SK-N-SH (cell line): ENCODE measurements around the gene PSMG4. TPM values are rescaled to one million over a fixed set of nuclear protein-coding genes. Genes with fewer than 3 reads are reported as not detected.

Experiments used
- CTCF ChIA-PET: fragments of 300-600, 350-600 bp; formaldehyde crosslinking; extraction: SDS; loops from one replicate; lab custom pipeline; 2021; lab: Yijun Ruan, JAX
- POLR2A ChIA-PET: fragments of 350-600 bp; sonication (Branson Sonifier 250); formaldehyde crosslinking; extraction: SDS; loops from one replicate; lab custom pipeline; 2020; ENCODE audit warnings: antibody characterized with exemption, inconsistent platforms; lab: Yijun Ruan, JAX
- DNase-seq: peaks from one replicate; pipeline ENCODE4 v3.0.0; 2012
- H2AFZ ChIP-seq: fragments of 200-600 bp; sonication (generic); 2 replicates; pipeline ENCODE4 v1.8.1; 2016; ENCODE audit warnings: antibody characterized with exemption, mild to moderate bottlenecking, low read depth
- H3F3A ChIP-seq: fragments of 200-600 bp; sonication (generic); replicated peaks from 2 replicates; pipeline ENCODE3; 2016; ENCODE audit warnings: antibody characterized with exemption, mild to moderate bottlenecking; ENCODE audit not compliant: insufficient read depth
- H3K27ac ChIP-seq, 2 experiments: fragments of 200-500 bp in 1 of 2; fragments of 200-600 bp in 1 of 2; sonication (Bioruptor generic) in 1 of 2; sonication (generic), shearing (Covaris generic) in 1 of 2; 2 replicates each; pipeline versions ENCODE4 v1.5.1 to v1.6.1; 2014 to 2016; ENCODE audit warnings: low read depth in 2 of 2, inconsistent platforms in 1 of 2, low read length in 1 of 2, mild to moderate bottlenecking in 1 of 2, mixed read lengths in 1 of 2
- H3K27me3 ChIP-seq: fragments of 200-600 bp; sonication (generic), shearing (Covaris generic); 2 replicates; pipeline ENCODE4 v1.6.1; 2016; ENCODE audit warnings: mixed run types; ENCODE audit not compliant: insufficient read depth
- H3K36me3 ChIP-seq, 2 experiments: fragments of 200-500 bp in 1 of 2; fragments of 200-600 bp in 1 of 2; sonication (Bioruptor generic) in 1 of 2; sonication (generic) in 1 of 2; replicated peaks in 1 of 2; 2 replicates each; pipeline versions ENCODE3 to v1.5.1; 2014 to 2016; ENCODE audit warnings: low read length in 1 of 2, mild to moderate bottlenecking in 1 of 2; ENCODE audit not compliant: insufficient read depth in 2 of 2, control insufficient read depth in 1 of 2
- H3K4me1 ChIP-seq, 2 experiments: fragments of 200-500 bp in 1 of 2; fragments of 200-600 bp in 1 of 2; sonication (Bioruptor generic) in 1 of 2; sonication (generic), shearing (Covaris generic) in 1 of 2; 2 replicates each; pipeline versions ENCODE4 v1.5.1 to v1.6.1; 2014 to 2016; ENCODE audit warnings: low read depth in 1 of 2, low read length in 1 of 2, mixed run types in 1 of 2; ENCODE audit not compliant: insufficient read depth in 2 of 2, control insufficient read depth in 1 of 2
- H3K4me2 ChIP-seq: fragments of 200-600 bp; sonication (generic), shearing (Covaris generic); 2 replicates; pipeline ENCODE4 v1.6.1; 2017; ENCODE audit warnings: mixed run types
- H3K4me3 ChIP-seq, 2 experiments: fragments of 200-500 bp in 1 of 2; fragments of 200-600 bp in 1 of 2; sonication (Bioruptor generic) in 1 of 2; sonication (generic), shearing (Covaris generic) in 1 of 2; 2 replicates each; pipeline versions ENCODE4 v1.5.1 to v1.8.1; 2014 to 2016; ENCODE audit warnings: low read depth in 2 of 2, inconsistent platforms in 1 of 2, low read length in 1 of 2, mild to moderate bottlenecking in 1 of 2, mixed read lengths in 1 of 2, moderate library complexity in 1 of 2
- H3K79me2 ChIP-seq: fragments of 200-600 bp; sonication (generic); 2 replicates; pipeline ENCODE4 v1.8.1; 2017; ENCODE audit warnings: mild to moderate bottlenecking; ENCODE audit not compliant: insufficient read depth
- H3K9ac ChIP-seq: fragments of 200-600 bp; sonication (generic); 2 replicates; pipeline ENCODE4 v1.6.1; 2017; ENCODE audit warnings: mixed run types
- H3K9me2 ChIP-seq: fragments of 200-600 bp; sonication (generic); 2 replicates; pipeline ENCODE4 v1.6.1; 2017; ENCODE audit warnings: mixed run types
- H3K9me3 ChIP-seq: fragments of 200-600 bp; sonication (generic); 2 replicates; pipeline ENCODE4 v1.6.1; 2017; ENCODE audit warnings: mixed run types, mild to moderate bottlenecking, moderate library complexity
- H4K20me1 ChIP-seq: fragments of 200-600 bp; sonication (generic); 2 replicates; pipeline ENCODE4 v1.6.1; 2017; ENCODE audit warnings: mild to moderate bottlenecking, mixed run types; ENCODE audit not compliant: insufficient read depth
- EP300 ChIP-seq, 2 experiments: IDR thresholded peaks; 2 replicates each; pipeline versions ENCODE4 v1.4.0 to v1.6.1; 2012; ENCODE audit warnings: borderline replicate concordance in 1 of 2, low read depth in 1 of 2, low read length in 1 of 2
- EZH2phosphoT487 ChIP-seq: fragments of 200-600 bp; sonication (generic); IDR thresholded peaks from 2 replicates; pipeline ENCODE4 v1.6.1; 2017; ENCODE audit warnings: low read depth, mixed run types, mild to moderate bottlenecking, antibody characterized with exemption, moderate library complexity, borderline replicate concordance
- MXI1 ChIP-seq: IDR thresholded peaks from 2 replicates; pipeline ENCODE4 v1.6.1; 2012; ENCODE audit warnings: mild to moderate bottlenecking, low read depth, low read length, improper control_type of control experiment
- POLR2AphosphoS5 ChIP-seq: IDR thresholded peaks from 2 replicates; pipeline ENCODE4 v1.6.1; 2012; ENCODE audit warnings: low read depth, low read length
- REST ChIP-seq: IDR thresholded peaks from 2 replicates; pipeline ENCODE4 v1.6.1; 2012; ENCODE audit warnings: mild to moderate bottlenecking, low read depth, low read length, moderate library complexity
- SIN3A ChIP-seq: IDR thresholded peaks from 2 replicates; pipeline ENCODE4 v1.6.1; 2012; ENCODE audit warnings: low read depth, mild to moderate bottlenecking, low read length, moderate library complexity, borderline replicate concordance
- TAF1 ChIP-seq: IDR thresholded peaks from 2 replicates; pipeline ENCODE4 v1.6.1; 2012; ENCODE audit warnings: low read depth, mild to moderate bottlenecking, low read length, moderate library complexity, borderline replicate concordance
- YY1 ChIP-seq: IDR thresholded peaks from 2 replicates; pipeline ENCODE4 v1.4.0; 2012; ENCODE audit warnings: low read depth, mild to moderate bottlenecking
- WGBS: methylation state at CpG from one replicate; pipeline ENCODE4 v1.1.6; 2017; ENCODE audit warnings: low lambda C conversion rate; 5-methylcytosine and 5-hydroxymethylcytosine counted together
- polyA plus RNA-seq, 3 experiments: library from polyadenylated mRNA; depleted of rRNA; stranded (reverse); fragments of >200 nt; gene quantifications; 2 replicates each; pipeline ENCODE4 v1.2.3, GENCODE V29; 2012
- TF ChIP-seq, protein P1 (sequence below): IDR thresholded peaks from 2 replicates; pipeline ENCODE4 v1.4.0; 2012; ENCODE audit warnings: low read depth, borderline replicate concordance
- TF ChIP-seq, protein P2 (sequence below): IDR thresholded peaks from 2 replicates; pipeline ENCODE4; 2012
- TF ChIP-seq, protein P3 (sequence below): fragments of 200-600 bp; sonication (generic); IDR thresholded peaks from 2 replicates; pipeline ENCODE4 v1.6.1; 2017; ENCODE audit warnings: antibody characterized with exemption, mild to moderate bottlenecking, moderate library complexity

Gene PSMG4
- polyA plus RNA-seq, 1 of the 3 experiments (the other 2 are of a cell fraction) = 61.3 TPM

- Histone ChIP-seq H3K27me3 (peaks cover 5% of the 10 kb centered on the region; the same call in 1 of the 2 replicates), H3K9me3 (no peaks in the 10 kb centered on the region), H3F3A (peaks cover 20% of the 10 kb centered on the region), H3K79me2 (no peaks in the 10 kb centered on the region), H3K4me1 (peaks cover 10 to 11% of the 10 kb centered on the region in 2 experiments; a peak in 3 of 4 replicates)
- CTCF ChIA-PET = interaction anchor here (0.6 to 9.6 kb wide), 3 partner anchors 13 to 521 kb away, joined by 3 to 63 read pairs (median 25); no protein-coding TSS in a partner anchor
- WGBS = 69% methylated on average over 3 of the region's 3 CpGs
- TF ChIP-seq TAF1 (no peak), MXI1 (no peak), EZH2phosphoT487 (no peak), REST (no peak), SIN3A (no peak), YY1 (no peak), EP300 (IDR thresholded peaks at IDR 0.05; ENCODE audit: borderline replicate concordance in 1 of 2, low read depth in 1 of 2, low read length in 1 of 2) (no peak), POLR2AphosphoS5 (no peak)
- TF ChIP-seq, protein P1, sequence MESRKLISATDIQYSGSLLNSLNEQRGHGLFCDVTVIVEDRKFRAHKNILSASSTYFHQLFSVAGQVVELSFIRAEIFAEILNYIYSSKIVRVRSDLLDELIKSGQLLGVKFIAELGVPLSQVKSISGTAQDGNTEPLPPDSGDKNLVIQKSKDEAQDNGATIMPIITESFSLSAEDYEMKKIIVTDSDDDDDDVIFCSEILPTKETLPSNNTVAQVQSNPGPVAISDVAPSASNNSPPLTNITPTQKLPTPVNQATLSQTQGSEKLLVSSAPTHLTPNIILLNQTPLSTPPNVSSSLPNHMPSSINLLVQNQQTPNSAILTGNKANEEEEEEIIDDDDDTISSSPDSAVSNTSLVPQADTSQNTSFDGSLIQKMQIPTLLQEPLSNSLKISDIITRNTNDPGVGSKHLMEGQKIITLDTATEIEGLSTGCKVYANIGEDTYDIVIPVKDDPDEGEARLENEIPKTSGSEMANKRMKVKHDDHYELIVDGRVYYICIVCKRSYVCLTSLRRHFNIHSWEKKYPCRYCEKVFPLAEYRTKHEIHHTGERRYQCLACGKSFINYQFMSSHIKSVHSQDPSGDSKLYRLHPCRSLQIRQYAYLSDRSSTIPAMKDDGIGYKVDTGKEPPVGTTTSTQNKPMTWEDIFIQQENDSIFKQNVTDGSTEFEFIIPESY = no peak
- TF ChIP-seq, protein P2, sequence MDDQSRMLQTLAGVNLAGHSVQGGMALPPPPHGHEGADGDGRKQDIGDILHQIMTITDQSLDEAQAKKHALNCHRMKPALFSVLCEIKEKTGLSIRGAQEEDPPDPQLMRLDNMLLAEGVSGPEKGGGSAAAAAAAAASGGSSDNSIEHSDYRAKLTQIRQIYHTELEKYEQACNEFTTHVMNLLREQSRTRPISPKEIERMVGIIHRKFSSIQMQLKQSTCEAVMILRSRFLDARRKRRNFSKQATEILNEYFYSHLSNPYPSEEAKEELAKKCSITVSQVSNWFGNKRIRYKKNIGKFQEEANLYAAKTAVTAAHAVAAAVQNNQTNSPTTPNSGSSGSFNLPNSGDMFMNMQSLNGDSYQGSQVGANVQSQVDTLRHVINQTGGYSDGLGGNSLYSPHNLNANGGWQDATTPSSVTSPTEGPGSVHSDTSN = no peak
- TF ChIP-seq, protein P3, sequence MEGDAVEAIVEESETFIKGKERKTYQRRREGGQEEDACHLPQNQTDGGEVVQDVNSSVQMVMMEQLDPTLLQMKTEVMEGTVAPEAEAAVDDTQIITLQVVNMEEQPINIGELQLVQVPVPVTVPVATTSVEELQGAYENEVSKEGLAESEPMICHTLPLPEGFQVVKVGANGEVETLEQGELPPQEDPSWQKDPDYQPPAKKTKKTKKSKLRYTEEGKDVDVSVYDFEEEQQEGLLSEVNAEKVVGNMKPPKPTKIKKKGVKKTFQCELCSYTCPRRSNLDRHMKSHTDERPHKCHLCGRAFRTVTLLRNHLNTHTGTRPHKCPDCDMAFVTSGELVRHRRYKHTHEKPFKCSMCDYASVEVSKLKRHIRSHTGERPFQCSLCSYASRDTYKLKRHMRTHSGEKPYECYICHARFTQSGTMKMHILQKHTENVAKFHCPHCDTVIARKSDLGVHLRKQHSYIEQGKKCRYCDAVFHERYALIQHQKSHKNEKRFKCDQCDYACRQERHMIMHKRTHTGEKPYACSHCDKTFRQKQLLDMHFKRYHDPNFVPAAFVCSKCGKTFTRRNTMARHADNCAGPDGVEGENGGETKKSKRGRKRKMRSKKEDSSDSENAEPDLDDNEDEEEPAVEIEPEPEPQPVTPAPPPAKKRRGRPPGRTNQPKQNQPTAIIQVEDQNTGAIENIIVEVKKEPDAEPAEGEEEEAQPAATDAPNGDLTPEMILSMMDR = no peak
- TF ChIP-seq, all 33 proteins: peak for 0
- no peaks in the 10 kb centered on the region for H4K20me1 ChIP-seq
- POLR2A ChIA-PET = interaction anchor here (1.5 to 1.9 kb wide), 2 partner anchors 14 to 77 kb away, joined by 9 read pairs; partner anchors contain the start of gene TUBB2A
- H3K4me3 ChIP-seq = no peak overlapping the region
- no peak for DNase-seq
- no peak overlapping the region for H3K4me2 ChIP-seq
- no peak overlapping the region for H3K27ac ChIP-seq
- no peak overlapping the region for H2AFZ ChIP-seq
- H3K36me3 ChIP-seq = no peaks in the 10 kb centered on the region
- H3K9me2 ChIP-seq = no peaks in the 10 kb centered on the region
- H3K9ac ChIP-seq = no peak overlapping the region
These were observed 24.8 kb upstream of the PSMG4 start for GRCh38 chr6:3233904-3234303.
